NCI-H1694 treated with DMSO at 0.1 percent for 48 hours (cell line): ENCODE data around the gene LRRC4B.
A peak's percentile ranks its signal among the peaks of the same experiment; 100 is the strongest.

Experiments used
- DNase-seq: peaks from one replicate; lab custom pipeline; 2025; lab: John Stamatoyannopoulos, UW

LRRC4B gene

DNA sequence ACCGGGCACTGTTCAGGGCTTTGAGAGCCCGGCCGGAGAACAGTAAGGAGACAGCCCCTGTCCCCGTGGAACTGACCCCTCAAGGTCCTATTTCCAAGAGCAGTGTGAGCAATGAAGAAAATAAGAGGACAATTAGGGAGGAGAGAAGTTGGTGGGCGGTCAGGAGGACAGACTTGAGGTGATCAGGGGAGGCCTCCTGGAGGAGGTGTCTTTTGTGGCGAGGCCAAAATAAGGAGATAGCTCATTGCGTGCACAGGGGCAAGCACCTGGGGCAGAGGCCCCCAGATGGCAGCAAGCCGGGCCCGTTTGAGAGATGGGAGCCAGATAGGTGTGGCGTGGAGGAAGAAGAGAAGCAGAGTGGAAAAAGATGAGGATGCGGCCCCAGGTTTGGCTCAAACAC lies 2.8 kb upstream of the LRRC4B start:
- no peak for DNase-seq

DNA sequence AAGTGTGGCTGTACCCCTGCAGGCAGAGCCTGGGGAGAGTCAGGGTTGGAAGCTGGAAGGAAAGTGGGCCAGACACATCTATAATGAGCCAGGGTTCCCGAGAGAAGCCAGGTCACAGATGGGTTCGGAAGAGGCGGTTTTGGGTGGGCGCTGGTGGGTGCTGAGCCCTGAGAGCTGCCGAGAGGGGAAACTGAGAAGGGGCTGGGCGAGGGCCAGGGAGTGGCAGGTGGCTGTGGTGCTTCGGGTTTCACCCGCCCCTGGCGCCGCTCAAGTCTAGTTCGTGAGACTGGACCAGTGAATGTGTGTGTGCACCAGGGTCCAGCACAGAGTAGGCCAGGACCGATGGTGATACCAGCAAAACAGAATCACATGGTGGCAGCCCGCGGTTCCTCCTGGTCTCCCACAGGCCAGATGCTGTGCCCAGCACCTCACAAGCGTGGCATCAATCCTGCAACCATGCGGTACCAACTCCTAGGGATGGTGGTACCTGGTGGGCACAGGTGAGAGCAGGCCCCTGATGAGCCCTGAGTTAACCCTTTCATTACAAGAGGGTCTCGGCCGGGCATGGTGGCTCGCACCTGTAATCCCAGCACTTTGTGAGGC lies 1.8 kb upstream of the LRRC4B start:
- no peak for DNase-seq

DNA sequence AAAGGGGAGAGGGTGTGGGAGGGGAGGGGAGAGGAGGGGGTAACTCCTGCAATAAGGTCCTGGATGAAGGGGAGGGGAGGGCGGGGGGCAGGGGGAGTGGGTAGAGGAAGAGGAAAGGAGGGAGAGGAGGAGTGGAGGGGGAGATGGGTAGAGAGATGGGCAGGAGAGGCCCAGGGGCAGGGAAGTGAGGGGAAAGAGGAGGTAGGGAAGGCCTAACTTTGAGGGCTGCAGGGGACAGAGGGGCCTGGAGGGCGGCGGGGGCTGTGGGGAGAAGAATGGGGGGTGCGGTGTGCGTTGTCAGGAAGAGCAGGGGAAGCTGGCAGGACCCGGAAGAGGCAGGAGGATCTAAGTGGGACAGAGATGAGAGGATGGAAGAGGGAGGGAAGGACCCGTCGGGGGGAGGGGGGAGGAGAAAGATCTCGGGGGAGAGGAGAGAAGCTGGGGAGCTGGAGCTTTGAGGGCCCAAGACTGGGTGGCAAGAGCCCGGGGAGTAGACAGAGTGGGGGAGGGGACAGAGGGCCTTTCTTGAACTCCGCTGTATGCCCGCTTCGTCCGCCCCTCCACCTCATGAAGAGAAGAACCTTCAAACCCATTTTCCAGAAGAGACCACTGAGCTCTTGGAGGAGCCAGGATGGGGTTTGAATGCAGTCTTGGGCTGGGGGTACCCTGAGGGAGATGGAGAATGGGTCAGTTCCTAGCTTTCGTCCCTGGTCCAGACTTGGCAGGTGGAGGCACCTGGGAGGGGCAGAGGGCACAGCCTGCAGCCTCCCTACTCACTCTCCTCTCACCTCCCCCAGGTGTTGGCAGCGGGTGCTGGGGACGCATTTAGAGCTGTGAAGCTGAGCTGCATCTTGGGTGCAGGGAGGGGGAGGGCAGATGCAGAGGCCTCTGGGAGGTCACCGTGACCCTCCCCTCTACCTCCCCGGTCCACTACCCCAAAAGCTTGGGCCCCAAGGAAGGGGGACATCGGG lies 778 bp upstream of the LRRC4B start:
- no peak for DNase-seq

DNA sequence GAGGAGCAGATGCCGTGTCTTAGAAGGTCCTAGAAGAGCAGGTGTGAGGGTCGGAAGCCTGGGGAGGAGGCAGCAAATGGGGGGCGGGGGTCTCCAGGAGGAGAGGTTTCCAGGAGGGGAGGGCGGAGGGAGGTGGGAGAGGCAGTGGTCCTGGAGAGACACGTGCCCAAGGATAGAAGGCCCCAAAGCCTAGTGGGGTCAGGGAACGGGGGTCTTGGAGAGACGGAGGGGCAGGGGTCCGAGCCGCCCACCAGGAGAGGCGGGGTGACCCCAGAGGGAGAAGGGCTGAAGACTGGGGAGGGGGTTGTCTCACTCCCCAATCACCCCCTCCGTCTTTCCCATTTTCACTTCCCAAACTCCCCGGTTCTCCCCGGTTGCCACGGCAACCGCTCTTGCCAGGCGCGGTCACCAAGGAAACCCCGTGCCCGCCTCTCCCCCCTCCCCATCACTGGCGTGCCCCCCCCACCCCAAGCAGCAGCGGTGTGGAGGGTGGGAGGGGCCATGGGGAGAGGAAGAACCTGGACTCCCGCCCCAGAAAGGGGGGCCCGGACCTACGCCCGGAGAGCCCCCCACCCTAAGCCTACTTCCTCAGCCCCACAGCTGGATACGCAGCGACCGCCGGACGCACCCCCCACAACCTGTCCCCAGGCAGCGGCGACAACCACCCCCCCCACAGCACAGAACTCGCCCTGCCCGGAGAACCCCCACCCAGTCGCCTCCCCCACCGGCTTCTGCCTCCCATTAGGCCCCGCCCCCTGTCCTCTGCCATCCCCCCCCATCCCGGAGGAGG lies 988 bp downstream of the LRRC4B start:
- no peak for DNase-seq

DNA sequence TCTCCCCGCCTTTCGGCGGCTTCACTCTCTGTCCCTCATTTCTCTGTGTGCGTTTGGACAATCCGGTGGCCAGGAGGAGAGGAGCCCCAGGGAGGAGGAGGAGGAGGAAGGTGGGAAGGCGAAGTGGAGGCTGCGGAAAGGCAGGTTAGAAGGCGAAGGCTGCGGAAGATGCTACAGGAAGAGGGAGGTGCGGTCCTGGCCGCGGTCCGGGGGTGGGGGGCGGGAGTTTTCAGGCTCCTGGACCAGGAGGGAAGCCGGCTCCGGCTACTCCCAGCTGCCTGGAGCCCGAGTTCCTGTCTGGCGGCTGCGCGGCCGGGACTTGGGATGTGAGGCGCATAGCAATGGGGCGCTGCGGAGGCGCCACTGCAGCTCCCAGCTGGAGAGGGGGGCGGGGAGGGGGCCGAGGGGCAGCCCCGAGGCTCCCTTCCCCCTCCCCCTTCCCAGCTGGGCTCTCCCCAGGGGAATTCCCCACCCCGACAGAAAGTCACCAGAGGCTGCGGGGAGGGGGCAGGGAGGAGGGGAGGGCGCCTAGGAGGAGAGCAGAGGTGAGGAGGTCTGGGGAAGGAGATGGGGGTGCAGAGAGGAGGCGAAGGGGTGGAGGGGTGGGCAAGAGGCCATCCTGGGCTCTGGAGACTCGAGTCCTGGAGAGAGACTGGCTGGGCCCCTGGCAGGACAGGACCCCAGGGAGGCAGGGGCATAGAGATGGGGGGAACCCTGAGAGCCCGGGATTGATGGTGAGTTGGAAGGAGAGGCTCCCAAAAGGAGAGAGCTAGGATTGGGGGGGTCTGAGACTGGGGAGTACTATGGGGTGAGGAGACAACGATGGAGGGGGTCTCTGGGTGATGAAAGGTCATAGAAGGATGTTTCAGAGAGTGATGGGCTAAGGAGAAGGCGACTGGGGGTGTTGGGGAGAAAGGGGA lies 2.0 kb downstream of the LRRC4B start:
- no peak for DNase-seq

DNA sequence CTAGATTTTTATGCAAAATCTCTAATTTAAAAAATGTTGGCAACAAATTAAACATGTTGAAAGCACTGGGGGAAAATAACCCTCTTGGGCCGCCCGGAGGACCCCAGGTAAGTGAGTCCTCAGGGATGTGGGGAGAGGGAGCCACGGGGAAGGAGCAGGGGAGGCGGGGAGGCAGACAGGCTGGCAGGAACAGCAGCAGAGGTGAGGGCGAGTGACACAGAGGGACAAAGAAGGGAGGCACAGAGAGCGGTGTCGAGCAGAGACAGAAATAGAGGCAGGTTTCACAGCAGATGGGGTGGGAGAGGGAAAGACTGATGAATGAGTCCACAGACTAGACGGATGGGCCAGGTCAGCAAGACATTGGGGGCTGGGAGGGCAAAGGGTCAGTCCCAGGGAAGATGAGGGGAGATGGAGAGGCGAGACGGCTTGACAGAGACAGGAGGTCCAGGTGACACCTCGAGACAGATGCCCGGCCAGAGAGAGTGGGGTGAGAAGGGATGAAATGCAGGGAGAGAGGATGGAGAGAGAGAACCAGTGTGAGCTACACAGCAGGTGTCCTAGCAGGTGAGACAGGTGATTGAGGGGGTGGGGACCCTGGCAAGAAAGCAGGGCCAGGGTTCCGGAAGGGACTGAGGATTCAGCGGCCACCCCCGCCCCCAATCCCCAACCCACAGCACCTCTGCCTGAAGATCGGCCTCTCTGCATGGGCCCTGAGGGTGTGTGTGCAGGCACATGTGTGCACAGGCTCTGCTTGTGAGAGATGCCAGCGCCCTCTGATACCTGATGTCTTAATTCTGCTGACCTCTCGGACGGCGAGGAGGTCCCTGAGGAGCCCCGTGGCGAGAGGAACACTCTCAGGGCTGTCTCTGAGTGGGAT lies 3.8 kb downstream of the LRRC4B start:
- no peak for DNase-seq

DNA sequence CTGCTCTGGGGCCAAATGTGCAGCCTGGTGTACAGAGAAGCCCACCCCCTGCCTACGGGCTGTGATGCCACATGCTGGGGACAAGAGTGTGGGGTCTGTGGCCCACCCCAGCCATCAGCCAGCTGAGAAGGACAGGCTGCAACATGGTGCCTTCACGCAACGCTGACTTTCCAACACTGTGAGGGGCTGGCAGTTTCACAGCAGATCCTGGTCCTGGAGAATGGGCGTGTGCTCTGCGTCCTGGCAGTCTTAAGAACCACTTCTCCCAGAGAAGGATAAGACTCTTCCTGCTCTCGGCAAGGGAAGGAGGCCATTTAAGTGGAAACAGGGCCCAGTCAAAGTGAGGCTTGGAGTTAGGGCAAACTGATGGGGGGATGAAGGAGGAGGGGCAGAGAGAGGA lies 4.6 kb downstream of the LRRC4B start:
- DNase-seq, result no peak

DNA sequence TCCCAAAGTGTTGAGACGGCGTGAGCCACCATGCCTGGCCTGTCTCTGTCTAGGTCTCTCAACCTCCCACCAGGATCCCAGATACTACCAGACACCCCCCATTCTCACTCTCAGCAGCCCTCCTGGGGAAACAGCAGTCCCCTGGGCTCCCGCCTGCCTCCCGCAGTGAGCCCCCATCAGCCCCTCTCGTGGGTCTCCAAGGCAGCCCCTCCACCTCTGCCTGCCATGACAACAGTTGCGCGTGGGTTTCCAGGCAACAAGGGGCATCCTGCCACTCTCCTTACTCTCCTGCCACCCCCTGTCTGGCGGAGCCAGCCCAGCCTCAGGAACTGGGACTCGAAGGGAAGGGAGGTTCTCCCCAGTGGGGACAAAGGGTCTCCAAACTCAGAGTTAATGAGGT lies 5.2 kb downstream of the LRRC4B start:
- DNase-seq, result no peak

DNA sequence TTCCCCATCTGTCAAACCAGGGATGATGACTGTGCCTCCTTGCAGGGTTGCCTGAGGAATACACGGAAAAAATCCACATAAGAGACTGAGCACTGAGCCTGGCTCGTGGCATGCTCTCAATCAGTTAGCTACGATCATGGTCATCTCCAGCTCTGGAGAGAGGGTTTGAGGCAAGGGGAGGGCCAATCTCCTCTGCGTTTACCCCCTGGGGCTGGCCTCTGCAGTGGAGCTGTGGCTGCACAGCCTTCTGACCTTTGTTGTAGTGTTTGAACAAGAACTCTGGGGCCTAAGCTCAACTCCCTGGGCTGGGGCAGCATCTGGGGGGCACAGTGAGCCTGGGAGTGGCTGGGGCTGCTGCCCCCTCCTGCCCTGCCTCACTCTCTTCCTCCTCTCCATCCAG lies 5.9 kb downstream of the LRRC4B start:
- DNase-seq, result no peak

DNA sequence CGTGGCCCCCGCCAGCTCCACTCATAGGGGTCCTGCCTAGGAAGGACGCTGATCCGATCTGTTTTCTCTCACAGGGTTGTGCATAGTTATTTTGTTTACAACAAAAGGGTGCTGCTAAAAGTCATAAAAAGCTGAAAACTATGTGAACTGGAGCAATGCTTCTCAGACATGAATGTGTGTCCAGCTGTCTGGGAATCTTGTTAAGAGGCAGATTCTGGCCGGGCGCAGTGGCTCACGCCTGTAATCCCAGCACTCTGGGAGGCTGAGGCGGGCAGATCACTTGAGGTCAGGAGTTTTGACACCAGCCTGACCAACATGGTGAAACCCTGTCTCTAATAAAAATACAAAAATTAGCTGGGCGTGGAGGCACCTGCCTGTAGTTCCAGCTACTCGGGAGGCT lies 8.6 kb downstream of the LRRC4B start:
- no peak for DNase-seq

DNA sequence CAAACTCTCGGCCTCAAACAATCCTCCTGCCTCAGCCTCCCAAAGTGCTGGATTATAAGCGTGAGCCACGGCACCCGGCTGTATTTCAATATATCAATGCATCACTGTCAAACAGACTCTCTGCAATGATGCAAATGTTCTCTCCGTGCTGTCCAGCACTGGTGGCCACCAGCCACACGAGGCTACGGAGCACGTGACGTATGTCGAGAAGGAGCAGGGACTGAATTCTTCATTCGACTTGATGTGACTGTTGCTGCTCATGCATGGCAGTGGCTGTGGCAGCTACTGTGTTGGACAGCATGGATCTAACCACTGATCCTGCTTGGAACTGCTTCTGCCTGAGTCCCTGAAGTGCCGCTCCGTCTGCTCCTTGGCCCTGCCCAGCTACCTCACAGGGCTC lies 9.8 kb downstream of the LRRC4B start:
- DNase-seq, result no peak

DNA sequence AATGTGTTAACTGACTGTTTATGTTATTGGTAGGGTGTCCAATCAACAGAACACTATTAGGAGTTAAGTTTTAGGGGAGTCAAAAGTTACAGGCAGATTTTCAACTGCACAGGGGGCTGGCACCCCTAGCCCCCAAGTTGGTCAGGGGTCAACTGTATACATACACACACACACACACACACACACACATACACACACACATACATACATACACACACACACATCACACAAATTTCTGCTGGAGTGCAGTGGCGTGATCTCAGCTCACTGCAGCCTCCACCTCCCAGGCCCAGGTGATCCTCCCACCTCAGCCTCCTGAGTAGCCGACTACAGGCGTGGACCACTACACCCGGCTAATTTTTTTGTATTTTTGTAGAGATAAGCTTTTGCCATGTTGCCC lies 10.2 kb downstream of the LRRC4B start:
- DNase-seq, result no peak

DNA sequence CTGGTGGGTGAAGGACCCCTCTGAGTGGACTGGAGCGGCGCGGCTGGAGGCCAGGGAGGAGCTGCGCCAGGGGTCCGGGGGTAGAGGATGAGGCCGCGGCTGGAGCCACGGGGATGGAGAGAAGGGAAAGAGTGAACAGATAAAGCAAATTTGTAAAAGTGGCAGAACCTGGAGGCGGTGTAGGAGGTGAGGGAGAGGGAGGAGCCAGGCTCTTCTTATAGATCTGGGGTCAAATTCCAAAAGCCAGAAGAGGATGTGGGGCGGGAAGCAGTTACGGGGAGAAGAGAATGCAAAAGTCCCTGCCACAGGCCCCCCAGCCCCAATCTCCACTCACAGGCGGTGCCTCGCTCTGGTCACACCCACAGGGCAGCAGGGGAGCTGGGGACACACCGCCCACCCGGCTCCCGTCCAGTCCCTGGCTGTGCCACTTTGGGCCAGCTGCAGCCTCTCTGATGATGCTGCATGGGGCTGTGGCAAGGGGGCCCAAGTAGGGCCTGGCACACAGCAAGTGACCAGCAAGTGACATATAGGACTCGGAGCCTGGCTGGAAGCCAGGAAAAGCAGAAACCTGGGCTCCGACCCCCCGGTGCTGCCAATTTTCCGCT lies 11.1 kb downstream of the LRRC4B start:
- DNase-seq, result no peak

DNA sequence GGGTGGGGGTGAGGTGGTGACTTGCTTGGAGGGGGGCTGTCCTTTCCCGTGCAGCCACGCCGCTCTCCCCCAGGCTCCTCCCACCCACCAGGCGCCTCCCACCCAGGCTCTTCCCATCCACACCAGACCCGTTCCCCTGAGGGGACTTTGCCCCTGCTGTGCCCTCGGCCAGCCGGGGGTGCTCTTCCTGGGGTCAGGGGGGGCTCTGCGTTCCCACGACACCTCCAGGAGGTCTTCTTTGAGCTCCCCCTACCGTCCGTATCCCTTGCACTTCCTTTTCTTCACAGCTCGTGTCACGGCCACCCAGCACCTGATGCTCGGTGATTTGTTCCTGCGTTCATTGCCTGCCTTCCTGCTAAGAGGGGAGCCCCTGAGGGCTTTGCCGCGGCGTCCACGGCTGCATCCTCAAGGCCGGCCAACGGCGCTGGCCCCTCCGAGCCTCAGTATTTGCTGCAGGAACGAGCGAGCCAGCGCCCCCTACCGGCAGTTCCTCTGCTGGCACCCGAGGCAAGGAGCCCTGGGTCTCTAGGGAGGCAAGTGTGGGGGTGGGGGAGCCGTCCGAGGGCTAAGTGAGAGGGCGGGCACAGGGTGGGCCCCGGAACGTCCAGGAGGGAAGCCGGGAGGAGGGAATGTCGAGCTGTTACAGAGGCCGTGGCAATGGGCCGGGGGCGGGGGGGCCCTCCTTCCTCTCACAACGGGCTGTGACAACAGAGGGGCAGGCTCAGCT lies 11.8 kb downstream of the LRRC4B start:
- peak; percentile 61 for DNase-seq

DNA sequence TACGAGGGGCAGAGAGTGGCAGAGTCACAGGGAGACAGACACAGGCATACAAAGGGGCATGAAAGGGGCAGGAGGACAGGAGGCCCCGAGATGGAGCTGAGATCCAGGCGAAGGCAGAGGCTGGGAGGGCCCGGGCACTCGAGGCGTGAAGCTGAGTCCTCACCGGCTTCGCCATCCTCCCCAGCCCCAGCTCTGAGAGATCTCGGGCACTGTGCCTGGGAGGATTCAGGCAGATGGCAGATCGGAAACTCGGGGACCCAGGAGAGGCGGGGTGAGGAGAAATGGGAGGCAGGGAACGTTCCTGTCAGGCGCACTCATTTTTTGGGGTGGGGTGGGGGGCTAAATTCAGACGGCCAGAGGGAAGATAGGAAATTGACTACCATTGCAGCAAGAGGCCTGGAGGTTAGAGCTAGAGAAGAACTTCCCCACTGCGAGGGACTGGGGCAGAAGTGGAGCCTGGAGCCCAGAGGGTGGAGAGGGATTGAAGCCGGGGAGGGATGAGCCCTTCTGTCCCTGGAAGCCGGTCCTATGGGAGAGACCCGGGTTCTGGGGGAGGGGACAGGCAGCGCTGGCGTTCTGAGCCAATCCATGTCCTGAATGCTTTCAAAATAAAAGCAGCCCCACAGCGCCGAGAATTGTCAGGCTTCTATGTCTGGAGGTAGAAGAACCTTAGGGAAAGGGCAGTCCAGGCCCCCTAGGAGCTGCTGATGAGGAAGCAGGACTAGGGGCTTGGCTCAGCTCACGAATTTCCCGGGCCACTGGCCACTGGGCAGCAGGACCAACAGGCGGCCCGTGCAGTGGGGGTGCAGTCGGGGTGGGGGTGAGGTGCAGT lies 12.6 kb downstream of the LRRC4B start:
- DNase-seq, result peak; percentile 41

DNA sequence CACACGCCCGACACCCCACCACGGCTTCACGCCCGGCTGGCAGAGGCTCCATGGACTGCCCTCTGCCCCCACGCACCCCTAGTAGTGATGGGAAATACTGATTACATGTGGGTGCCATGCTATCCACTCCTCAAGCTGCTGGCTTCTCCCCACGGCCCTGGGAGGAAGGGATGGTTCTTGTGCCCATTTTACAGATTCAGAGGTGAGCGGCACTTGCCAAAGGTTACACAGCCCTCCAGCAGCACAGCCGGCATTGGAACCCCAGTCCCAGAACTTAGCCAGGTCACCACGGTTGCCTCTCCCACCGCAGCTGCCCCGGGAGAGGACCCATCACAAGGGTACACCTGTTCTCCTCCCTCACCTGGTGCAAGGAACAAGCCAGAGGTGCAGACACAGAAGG lies 13.2 kb downstream of the LRRC4B start:
- DNase-seq, result no peak

DNA sequence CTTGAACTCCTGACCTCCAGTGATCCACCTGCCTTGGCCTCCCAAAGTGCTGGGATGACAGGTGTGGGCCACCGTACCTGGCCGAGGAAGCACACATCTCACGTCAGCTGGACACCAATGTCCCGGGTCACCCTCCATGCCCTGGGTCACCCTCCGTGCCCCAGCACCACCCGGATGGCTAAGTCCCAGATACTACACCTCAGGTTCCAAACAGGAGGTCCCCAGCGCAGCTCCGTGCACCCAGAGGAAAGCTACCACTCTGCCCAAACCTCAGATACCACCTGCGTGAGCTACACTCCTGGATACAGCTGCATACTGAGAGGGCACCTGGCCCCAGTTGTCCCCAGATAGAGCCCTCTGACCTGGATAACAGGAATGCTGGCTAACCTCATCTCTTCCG lies 14.0 kb downstream of the LRRC4B start:
- DNase-seq, result no peak

DNA sequence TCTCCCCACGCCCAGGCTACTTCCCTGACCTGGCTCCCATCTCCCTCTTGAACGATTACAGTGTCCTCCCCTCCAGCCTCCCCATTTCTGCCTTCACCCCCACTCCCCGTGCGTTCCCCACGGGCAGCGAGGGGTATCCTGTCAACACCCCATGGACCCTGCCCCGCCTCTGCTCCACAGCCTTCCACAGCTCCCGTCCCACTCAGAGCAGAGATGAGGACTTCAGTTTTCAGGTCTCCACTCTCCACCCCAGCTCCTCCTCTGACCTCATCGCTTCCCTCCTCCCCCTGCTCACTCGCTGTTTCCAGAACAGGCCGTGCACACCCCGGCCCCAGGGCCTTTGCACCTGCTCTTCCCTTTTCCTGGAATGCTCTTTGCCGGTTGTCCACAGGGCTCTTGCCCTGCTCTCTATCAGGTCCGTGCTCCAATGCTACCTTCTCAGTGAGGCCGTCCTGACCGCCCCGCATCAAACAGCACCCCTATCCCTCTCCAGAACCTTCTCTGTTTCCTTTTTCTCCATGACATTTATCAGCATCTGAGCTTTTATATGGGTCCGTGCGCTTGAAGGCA lies 15.0 kb downstream of the LRRC4B start:
- no peak for DNase-seq
